Gastroesophageal sphincter (tissue), 4 donors: Measurements from ENCODE around the gene DCDC1. TPM values are rescaled to one million over a fixed set of nuclear protein-coding genes. Genes with fewer than 3 reads are reported as not detected.

ENCODE experiments used
- ATAC-seq: fragments of 150-250 bp; one replicate; pipeline ENCODE4 v1.9.1; 2016; ENCODE audit warnings: mild to moderate bottlenecking, moderate library complexity
- H3K27ac ChIP-seq, 4 donors: fragments of 200-600 bp; sonication (generic) in 3 of 4; 1 replicate in 3 of 4; 2 replicates in 1 of 4; pipeline ENCODE4 v1.5.1; 2016 to 2019
- H3K27me3 ChIP-seq: fragments of 200-600 bp; sonication (generic); one replicate; pipeline ENCODE4 v1.5.1; 2019
- H3K36me3 ChIP-seq, 2 donors: fragments of 200-600 bp; sonication (generic); one replicate each; pipeline ENCODE4 v1.5.1; 2019; ENCODE audit warnings: control low read depth in 1 of 2
- H3K4me1 ChIP-seq, 3 donors: fragments of 200-600 bp; sonication (generic); 1 replicate in 2 of 3; 2 replicates in 1 of 3; pipeline ENCODE4 v1.5.1; 2016 to 2019; ENCODE audit warnings: control low read depth in 2 of 3
- H3K4me3 ChIP-seq, 2 donors: fragments of 200-600 bp; sonication (generic); one replicate each; pipeline ENCODE4 v1.5.1; 2019; ENCODE audit warnings: mild to moderate bottlenecking in 1 of 2, moderate library complexity in 1 of 2
- H3K9me3 ChIP-seq, 3 donors: fragments of 200-600 bp; sonication (generic); one replicate each; pipeline ENCODE4 v1.5.1; 2017 to 2019; ENCODE audit warnings: control low read depth in 2 of 3
- CTCF ChIP-seq, 4 experiments: fragments of 200-600 bp in 2 of 4; fragments of 450-650 bp in 2 of 4; sonication (generic) in 1 of 4; IDR thresholded peaks; one replicate each; pipeline ENCODE4 v1.5.1; 2017 to 2019; ENCODE audit warnings: antibody characterized with exemption in 4 of 4, mild to moderate bottlenecking in 2 of 4, moderate library complexity in 2 of 4
- EP300 ChIP-seq: sonication (generic); formaldehyde crosslinking; IDR thresholded peaks from one replicate; pipeline ENCODE4 v1.6.1; 2017; ENCODE audit warnings: antibody characterized with exemption, mild to moderate bottlenecking
- POLR2A ChIP-seq, 2 donors: fragments of 450-650 bp; IDR thresholded peaks; one replicate each; pipeline ENCODE4 v1.6.1; 2017; ENCODE audit warnings: antibody characterized with exemption in 2 of 2, mild to moderate bottlenecking in 2 of 2, moderate library complexity in 1 of 2
- POLR2AphosphoS5 ChIP-seq: sonication (generic); formaldehyde crosslinking; IDR thresholded peaks from one replicate; pipeline ENCODE4 v1.6.1; 2017; ENCODE audit warnings: antibody characterized with exemption
- WGBS, 2 donors: methylation state at CpG; one replicate each; pipeline ENCODE4 v1.1.5; 2018; ENCODE audit warnings: low coverage in 1 of 2; 5-methylcytosine and 5-hydroxymethylcytosine counted together
- total RNA-seq, 4 donors: library from RNA; depleted of rRNA; stranded (reverse); fragments of >200 nt; gene quantifications; one replicate each; pipeline ENCODE4 v1.1.0, GENCODE V29; 2016

The DCDC1 gene
- total RNA-seq, 4 donors from 2014 or later, result 0.13 to 0.35 TPM; not detected in 2

- no peaks in the 10 kb centered on the region for H3K36me3 ChIP-seq
Measured at GRCh38 chr11:30992513-30992849, 377.1 kb downstream of the DCDC1 start.

GRCh38 chr11:30991802-30992512 is 377.6 kb downstream of the DCDC1 start:
- H3K4me3 ChIP-seq, result no peak overlapping the region
- TF ChIP-seq POLR2AphosphoS5, result no peak
- TF ChIP-seq CTCF (IDR thresholded peaks at IDR 0.05), result no peak
- no peak for TF ChIP-seq POLR2A (IDR thresholded peaks at IDR 0.05)
- TF ChIP-seq EP300, result no peak
- 75 to 90% methylated on average over 2 of the region's 2 CpGs for WGBS, 2 donors
- H3K27me3 ChIP-seq, result no peaks in the 10 kb centered on the region
- no peak overlapping the region for H3K27ac ChIP-seq
- H3K36me3 ChIP-seq, result no peaks in the 10 kb centered on the region
- H3K4me1 ChIP-seq, result no peaks in the 10 kb centered on the region
- ATAC-seq, result no peak
- H3K9me3 ChIP-seq, result no peaks in the 10 kb centered on the region

More at GRCh38 chr11:30992513-30992849, 377.1 kb downstream of the DCDC1 start:
- 43 to 50% methylated on average over 1 of the region's 1 CpG for WGBS, 2 donors
- no peak overlapping the region for H3K27ac ChIP-seq
- no peaks in the 10 kb centered on the region for H3K27me3 ChIP-seq
- no peak overlapping the region for H3K4me3 ChIP-seq
- H3K4me1 ChIP-seq, result no peaks in the 10 kb centered on the region
- H3K9me3 ChIP-seq, result no peaks in the 10 kb centered on the region
- TF ChIP-seq POLR2AphosphoS5, result no peak
- TF ChIP-seq CTCF (IDR thresholded peaks at IDR 0.05), result no peak
- no peak for TF ChIP-seq POLR2A (IDR thresholded peaks at IDR 0.05)
- no peak for TF ChIP-seq EP300
- ATAC-seq, result no peak

GRCh38 chr11:30991376-30991775 is 378.2 kb downstream of the DCDC1 start:
- TF ChIP-seq POLR2AphosphoS5 (no peak), EP300 (no peak), POLR2A (IDR thresholded peaks at IDR 0.05) (no peak), CTCF (IDR thresholded peaks at IDR 0.05) (no peak)

GRCh38 chr11:30990625-30991296 is 378.8 kb downstream of the DCDC1 start:
- Histone ChIP-seq H3K4me1 (no peaks in the 10 kb centered on the region), H3K27me3 (peaks cover 4% of the 10 kb centered on the region), H3K4me3 (no peak overlapping the region), H3K36me3 (no peaks in the 10 kb centered on the region), H3K9me3 (no peaks in the 10 kb centered on the region), H3K27ac (no peak overlapping the region)
- ATAC-seq, result no peak
- TF ChIP-seq POLR2A (IDR thresholded peaks at IDR 0.05) (no peak), EP300 (no peak), CTCF (IDR thresholded peaks at IDR 0.05) (no peak), POLR2AphosphoS5 (no peak)
- 60 to 67% methylated on average over 7 of the region's 7 CpGs for WGBS, 2 donors

More at GRCh38 chr11:30991376-30991775, 378.2 kb downstream of the DCDC1 start:
- H3K4me3 ChIP-seq, result no peak overlapping the region
- no peaks in the 10 kb centered on the region for H3K9me3 ChIP-seq
- 45 to 81% methylated on average over 4 of the region's 4 CpGs for WGBS, 2 donors
- no peak for ATAC-seq
- H3K36me3 ChIP-seq, result no peaks in the 10 kb centered on the region
- H3K27me3 ChIP-seq, result peaks cover 2% of the 10 kb centered on the region
- no peak overlapping the region for H3K27ac ChIP-seq
- H3K4me1 ChIP-seq, result no peaks in the 10 kb centered on the region

- no peaks in the 10 kb centered on the region for H3K9me3 ChIP-seq
- no peak overlapping the region for H3K27ac ChIP-seq
- no peaks in the 10 kb centered on the region for H3K4me1 ChIP-seq
- no peaks in the 10 kb centered on the region for H3K36me3 ChIP-seq
- TF ChIP-seq POLR2A (IDR thresholded peaks at IDR 0.05), result no peak
- no peak for TF ChIP-seq EP300
- no peak for TF ChIP-seq CTCF (IDR thresholded peaks at IDR 0.05)
- no peak for TF ChIP-seq POLR2AphosphoS5
- H3K4me3 ChIP-seq, result no peak overlapping the region
- peaks cover 4% of the 10 kb centered on the region for H3K27me3 ChIP-seq
- ATAC-seq, result no peak
Measured at GRCh38 chr11:30987819-30988218, 381.7 kb downstream of the DCDC1 start.
